Measurements from ENCODE around the gene GRAMD4. TPM values are rescaled to one million over a fixed set of nuclear protein-coding genes. Genes with fewer than 3 reads are reported as not detected.

Gene GRAMD4
- total and polyA plus RNA-seq, 4 experiments from 2014 or later, result 0.73 to 19.6 (median 11.6) TPM

GRCh38 chr22:46726066-46726985, 106.1 kb downstream of the GRAMD4 start:
- H3K36me3 ChIP-seq (ENCODE audit: insufficient read depth, low read length), result peaks cover 38% of the 10 kb centered on the region
- H3K4me3 ChIP-seq (ENCODE audit: low read length in 2 of 2), result no peak overlapping the region
- no peaks in the 10 kb centered on the region for H3K9me3 ChIP-seq (ENCODE audit: control insufficient read depth in 1 of 2, low read length in 2 of 2)
- no peaks in the 10 kb centered on the region for H3K27me3 ChIP-seq (ENCODE audit: insufficient read depth, low read length)
- Mint-ChIP-seq H3K36me3 (peaks cover 18 to 61% of the 10 kb centered on the region in 2 donors), H3K27ac (peak overlapping the region in 4 of 7 donors; percentile 17 to 77 (median 54)), H3K4me1 (peaks cover 20 to 77% (median 48%) of the 10 kb centered on the region in 4 donors), H3K27me3 (no peaks in the 10 kb centered on the region), H3K4me3 (peak overlapping the region in 1 of 8 donors; percentile 10), H3K9me3 (peaks cover 0 to 1% (median 0%) of the 10 kb centered on the region in 8 donors)
- ChIA-PET POLR2A (ENCODE audit: partially characterized antibody) (interaction anchor here (0.6 kb wide), 1 partner anchor 9 kb away, joined by 3 read pairs; no protein-coding TSS in a partner anchor), CTCF (ENCODE audit: partially characterized antibody) (no interaction called here)
- intact Hi-C loops (cut with micrococcal nuclease), result no loop called here
- no peak for DNase-seq
- H3K27ac ChIP-seq (ENCODE audit: low read depth, low read length), result no peak overlapping the region
- H3K4me1 ChIP-seq (ENCODE audit: insufficient read depth, low read length), result peaks cover 36% of the 10 kb centered on the region

GRCh38 chr22:46726986-46727317, 106.8 kb downstream of the GRAMD4 start:
- Mint-ChIP-seq H3K4me1 (peaks cover 24 to 77% (median 50%) of the 10 kb centered on the region in 4 donors), H3K27me3 (no peaks in the 10 kb centered on the region)
- CTCF ChIA-PET (ENCODE audit: partially characterized antibody), result no interaction called here

GRCh38 chr22:46727813-46728364, 107.7 kb downstream of the GRAMD4 start:
- Histone ChIP-seq H3K27me3 (ENCODE audit: insufficient read depth, low read length) (no peaks in the 10 kb centered on the region), H3K27ac (ENCODE audit: low read depth, low read length) (no peak overlapping the region), H3K4me1 (ENCODE audit: insufficient read depth, low read length) (peaks cover 51% of the 10 kb centered on the region), H3K9me3 (ENCODE audit: control insufficient read depth in 1 of 2, low read length in 2 of 2) (no peaks in the 10 kb centered on the region), H3K4me3 (ENCODE audit: low read length in 2 of 2) (no peak overlapping the region), H3K36me3 (ENCODE audit: insufficient read depth, low read length) (peaks cover 39% of the 10 kb centered on the region)
- H3K4me3 Mint-ChIP-seq, result no peak overlapping the region
- no peak for DNase-seq
- H3K27me3 Mint-ChIP-seq, result no peaks in the 10 kb centered on the region
- ChIA-PET CTCF (ENCODE audit: partially characterized antibody) (no interaction called here), POLR2A (ENCODE audit: partially characterized antibody) (interaction anchor here (0.9 kb wide), 1 partner anchor 35 kb away, joined by 5 read pairs; the partner anchor contains the start of gene TBC1D22A)
- H3K27ac Mint-ChIP-seq, result peak overlapping the region in 5 of 7 donors; percentile 37 to 76 (median 60)
- intact Hi-C loops (cut with micrococcal nuclease), result no loop called here
- H3K4me1 Mint-ChIP-seq, result peaks cover 26 to 77% (median 54%) of the 10 kb centered on the region in 4 donors
- peaks cover 0 to 1% (median 0%) of the 10 kb centered on the region in 8 donors for H3K9me3 Mint-ChIP-seq
- H3K36me3 Mint-ChIP-seq, result peaks cover 29 to 61% of the 10 kb centered on the region in 2 donors

More at GRCh38 chr22:46726986-46727317, 106.8 kb downstream of the GRAMD4 start:
- H3K27ac ChIP-seq (ENCODE audit: low read depth, low read length), result no peak overlapping the region
- Mint-ChIP-seq H3K36me3 (peaks cover 24 to 62% of the 10 kb centered on the region in 2 donors), H3K9me3 (peaks cover 0 to 1% (median 0%) of the 10 kb centered on the region in 8 donors), H3K4me3 (peak overlapping the region in 1 of 8 donors; percentile 10), H3K27ac (peak overlapping the region in 5 of 7 donors; percentile 32 to 77 (median 57))
- no peak for DNase-seq
- POLR2A ChIA-PET (ENCODE audit: partially characterized antibody), result interaction anchor here (0.6 kb wide), 1 partner anchor 8 kb away, joined by 3 read pairs; no protein-coding TSS in a partner anchor
- intact Hi-C loops (cut with micrococcal nuclease), result no loop called here
- H3K27me3 ChIP-seq (ENCODE audit: insufficient read depth, low read length), result no peaks in the 10 kb centered on the region
- no peaks in the 10 kb centered on the region for H3K9me3 ChIP-seq (ENCODE audit: control insufficient read depth in 1 of 2, low read length in 2 of 2)
- H3K4me1 ChIP-seq (ENCODE audit: insufficient read depth, low read length), result peaks cover 42% of the 10 kb centered on the region
- H3K4me3 ChIP-seq (ENCODE audit: low read length in 2 of 2), result no peak overlapping the region
- peaks cover 37% of the 10 kb centered on the region for H3K36me3 ChIP-seq (ENCODE audit: insufficient read depth, low read length)

- Histone ChIP-seq H3K36me3 (ENCODE audit: insufficient read depth, low read length) (peaks cover 39% of the 10 kb centered on the region), H3K4me1 (ENCODE audit: insufficient read depth, low read length) (peaks cover 55% of the 10 kb centered on the region), H3K4me3 (ENCODE audit: low read length in 2 of 2) (no peak overlapping the region), H3K9me3 (ENCODE audit: control insufficient read depth in 1 of 2, low read length in 2 of 2) (no peaks in the 10 kb centered on the region), H3K27me3 (ENCODE audit: insufficient read depth, low read length) (no peaks in the 10 kb centered on the region), H3K27ac (ENCODE audit: low read depth, low read length) (no peak overlapping the region)
- POLR2A ChIA-PET (ENCODE audit: partially characterized antibody), result interaction anchor here (0.9 kb wide), 1 partner anchor 34 kb away, joined by 5 read pairs; the partner anchor contains the start of gene TBC1D22A
- intact Hi-C loops (cut with micrococcal nuclease), result no loop called here
- no peak for DNase-seq
- CTCF ChIA-PET (ENCODE audit: partially characterized antibody), result interaction anchor here (1.6 kb wide), 1 partner anchor 34 kb away, joined by 3 read pairs; the partner anchor contains the start of gene TBC1D22A
- Mint-ChIP-seq H3K9me3 (peaks cover 0 to 1% (median 0%) of the 10 kb centered on the region in 8 donors), H3K4me1 (peaks cover 26 to 76% (median 53%) of the 10 kb centered on the region in 4 donors), H3K36me3 (peaks cover 29 to 58% of the 10 kb centered on the region in 2 donors), H3K27me3 (no peaks in the 10 kb centered on the region), H3K27ac (peak overlapping the region in 4 of 7 donors; percentile 50 to 76 (median 63)), H3K4me3 (no peak overlapping the region)
Measured at GRCh38 chr22:46728470-46728869, 108.3 kb downstream of the GRAMD4 start.

Other genes with a start within 250 kb of the GRAMD4 start
- gene CELSR1, start 82.8 kb upstream of the GRAMD4 start, total RNA-seq, result 1 to 10 TPM in 1 of 2 experiments, under 1 TPM in 1; 0.94 to 1.1 TPM
- under 1 TPM; 0.47 to 0.67 TPM for gene CELSR1, start 82.8 kb upstream of the GRAMD4 start, polyA plus RNA-seq
- 100 to 1,000 TPM; 161 to 164 TPM for gene CERK, start 117.9 kb downstream of the GRAMD4 start, total RNA-seq
- 100 to 1,000 TPM in 1 of 2 donors, 10 to 100 TPM in 1; 91.2 to 111 TPM for gene CERK, start 117.9 kb downstream of the GRAMD4 start, polyA plus RNA-seq
- 10 to 100 TPM; 49.0 to 49.2 TPM for gene TBC1D22A, start 142.3 kb downstream of the GRAMD4 start, total RNA-seq
- gene TBC1D22A, start 142.3 kb downstream of the GRAMD4 start, polyA plus RNA-seq, result 10 to 100 TPM; 20.6 to 24.4 TPM

Data from CD4-positive, alpha-beta memory T cell (primary cell).